K562 (cell line): Measurements from ENCODE around the gene TTLL10. TPM values are rescaled to one million over a fixed set of nuclear protein-coding genes. Genes with fewer than 3 reads are reported as not detected.

ENCODE experiments used
- ARNT ChIP-seq, 2 experiments: fragments of 450-650 bp; IDR thresholded peaks; 2 replicates each; pipeline ENCODE4 v1.6.1; 2016; ENCODE audit warnings: mild to moderate bottlenecking in 1 of 2
- BCLAF1 ChIP-seq, 2 experiments: fragments of 450-650 bp in 1 of 2; IDR thresholded peaks; 2 replicates each; pipeline ENCODE4 v1.6.1; 2011 to 2017; ENCODE audit warnings: low read depth in 2 of 2, antibody characterized with exemption in 1 of 2, borderline replicate concordance in 1 of 2, low read length in 1 of 2, mild to moderate bottlenecking in 1 of 2, mixed read lengths in 1 of 2; ENCODE audit not compliant: control insufficient read depth in 1 of 2
- CXXC5 ChIP-seq: fragments of 250-450 bp; sonication (Bioruptor Pico); IDR thresholded peaks from 2 replicates; pipeline ENCODE4 v1.8.0; 2022; ENCODE audit warnings: inconsistent platforms, mild to moderate bottlenecking, moderate library complexity
- DIDO1 ChIP-seq: fragments of 450-650 bp; IDR thresholded peaks from 2 replicates; pipeline ENCODE4 v1.6.1; 2016; ENCODE audit warnings: low read depth, missing biosample characterization, missing genetic modification characterization
- ETV1 ChIP-seq: fragments of 450-650 bp; conservative IDR thresholded peaks from 2 replicates; pipeline ENCODE4 v1.6.1; 2016; ENCODE audit warnings: missing genetic modification characterization, control low read depth, low read depth, missing compliant biosample characterization
- HNRNPK ChIP-seq: fragments of 200-400 bp; formaldehyde crosslinking; IDR thresholded peaks from one replicate; pipeline ENCODE4 v1.6.1; 2018; ENCODE audit warnings: mild to moderate bottlenecking, low read depth, low read length; ENCODE audit not compliant: poor library complexity, severe bottlenecking
- KAT8 ChIP-seq: fragments of 450-650 bp; IDR thresholded peaks from 2 replicates; pipeline ENCODE4 v1.6.1; 2016; ENCODE audit warnings: low read depth, mild to moderate bottlenecking
- POU5F1 ChIP-seq: fragments of 150-350 bp; IDR thresholded peaks from 2 replicates; pipeline ENCODE4 v1.6.1; 2014; ENCODE audit warnings: borderline replicate concordance, low read length, low read depth, mild to moderate bottlenecking; ENCODE audit not compliant: partially characterized antibody
- SLC30A9 ChIP-seq: fragments of 250-450 bp; sonication (Bioruptor Pico); IDR thresholded peaks from 2 replicates; pipeline ENCODE4 v1.8.0; 2022; ENCODE audit warnings: mild to moderate bottlenecking, moderate library complexity
- SMAD2 ChIP-seq: fragments of 150-350 bp; IDR thresholded peaks from 2 replicates; pipeline ENCODE4 v1.6.1; 2014; ENCODE audit warnings: low read depth, mild to moderate bottlenecking, low read length
- ZBED1 ChIP-seq: IDR thresholded peaks from 2 replicates; pipeline ENCODE4 v1.6.1; 2014
- ZNF586 ChIP-seq: fragments of 450-650 bp; formaldehyde crosslinking; conservative IDR thresholded peaks from 2 replicates; pipeline ENCODE4 v1.4.0; 2020; ENCODE audit warnings: mild to moderate bottlenecking, moderate library complexity
- polyA plus RNA-seq, 8 experiments: library from polyadenylated mRNA; depleted of rRNA in 4 of 8; stranded (reverse) in 5 of 8; unstranded in 3 of 8; fragments of >200 nt; fragmentation: Nextera tagmentation in 2 of 8; fragmentation: Illumina TruSeq in 1 of 8; extraction: Ambion mirVana in 2 of 8; extraction: Trizol in 1 of 8; gene quantifications; 2 replicates each; pipeline versions ENCODE4 v1.2.1 to v1.2.3, GENCODE V29; 2011 to 2014; ENCODE audit warnings: inconsistent platforms in 1 of 8, missing spikeins in 1 of 8
- total RNA-seq, 7 experiments: library from RNA; depleted of rRNA in 6 of 7; stranded (reverse); fragments of >200 nt in 6 of 7; fragmentation: Illumina TruSeq in 2 of 7; extraction: Trizol in 2 of 7; gene quantifications; 2 replicates each; pipeline versions ENCODE4 v1.2.1 to v1.2.3, GENCODE V29; 2011 to 2021; ENCODE audit warnings: low replicate concordance in 1 of 7
- TF ChIP-seq, protein P1 (sequence below), 2 experiments: fragments of 250-450 bp in 1 of 2; fragments of 450-650 bp in 1 of 2; sonication (Bioruptor Pico) in 1 of 2; IDR thresholded peaks; 2 replicates each; pipeline versions ENCODE4 v1.6.1 to v1.8.0; 2016 to 2021; ENCODE audit warnings: mild to moderate bottlenecking in 2 of 2, moderate library complexity in 2 of 2, missing compliant biosample characterization in 1 of 2, missing genetic modification characterization in 1 of 2
- TF ChIP-seq, protein P2 (sequence below), 2 experiments: fragments of 450-650 bp in 1 of 2; sonication (generic) in 1 of 2; formaldehyde crosslinking in 1 of 2; IDR thresholded peaks in 1 of 2; conservative IDR thresholded peaks in 1 of 2; 2 replicates each; pipeline versions ENCODE4 v1.6.1 to v1.8.1; 2016 to 2023; ENCODE audit warnings: mild to moderate bottlenecking in 2 of 2, moderate library complexity in 2 of 2, inconsistent platforms in 1 of 2, missing genetic modification reagents in 1 of 2

Gene TTLL10
- total and polyA plus RNA-seq, 9 of the 15 experiments (the other 6 are each of a cell fraction or from before 2014, with no cell fraction given) = not detected

DNA sequence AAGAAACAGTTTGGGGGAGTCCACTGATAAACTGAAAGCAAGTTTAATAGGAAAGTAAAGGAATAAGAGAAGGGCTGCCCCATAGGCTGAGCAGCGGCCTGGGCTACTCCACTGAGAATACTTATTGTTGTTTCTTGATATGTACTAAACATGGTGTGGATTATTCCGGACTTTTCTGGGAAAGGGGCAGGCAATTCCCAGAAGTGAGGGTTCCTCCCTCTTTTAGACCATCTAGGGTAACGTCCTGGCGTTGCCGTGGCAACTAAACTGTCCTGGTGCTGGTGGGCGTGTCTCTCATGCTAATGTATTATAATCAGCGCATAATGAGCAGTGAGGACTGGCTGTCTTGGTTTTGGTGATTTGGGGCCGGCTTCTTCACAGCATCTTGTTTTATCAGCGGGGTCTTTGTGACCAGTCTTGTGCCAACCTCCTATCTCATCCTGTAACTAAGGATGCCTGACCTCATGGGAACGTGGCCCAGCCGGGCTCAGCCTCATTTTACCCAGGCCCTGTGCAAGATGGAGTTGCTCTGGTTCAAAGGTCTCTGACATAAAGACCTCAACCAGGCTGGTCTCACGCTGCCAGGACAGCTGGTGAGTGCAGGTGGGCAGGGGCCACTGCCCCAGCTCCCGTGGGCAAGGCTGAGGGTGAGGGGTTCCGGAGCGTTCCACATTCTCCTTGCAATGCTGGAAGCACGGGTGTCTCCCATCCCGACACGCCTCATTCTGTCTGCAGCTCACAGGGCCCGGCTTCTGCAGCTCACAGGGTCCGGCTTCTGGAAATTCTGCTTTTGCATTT, 38.1 kb upstream of the TTLL10 start (continued):
- no peak for TF ChIP-seq BCLAF1 (IDR thresholded peaks at IDR 0.05; ENCODE audit: borderline replicate concordance in 1 of 2, control insufficient read depth in 1 of 2, low read depth in 2 of 2, low read length in 1 of 2)
- TF ChIP-seq, protein P1, sequence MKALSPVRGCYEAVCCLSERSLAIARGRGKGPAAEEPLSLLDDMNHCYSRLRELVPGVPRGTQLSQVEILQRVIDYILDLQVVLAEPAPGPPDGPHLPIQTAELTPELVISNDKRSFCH (CRISPR knock-in tag; IDR thresholded peaks at IDR 0.05) = no peak
- TF ChIP-seq, protein P1 (tag; IDR thresholded peaks at IDR 0.05) = peak; percentile 87
- no peak for TF ChIP-seq KAT8
- TF ChIP-seq, protein P2, sequence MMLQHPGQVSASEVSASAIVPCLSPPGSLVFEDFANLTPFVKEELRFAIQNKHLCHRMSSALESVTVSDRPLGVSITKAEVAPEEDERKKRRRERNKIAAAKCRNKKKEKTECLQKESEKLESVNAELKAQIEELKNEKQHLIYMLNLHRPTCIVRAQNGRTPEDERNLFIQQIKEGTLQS (IDR thresholded peaks at IDR 0.05) = no peak
- TF ChIP-seq, protein P2 (CRISPR knock-in tag; conservative IDR thresholded peaks at IDR 0.05) = no peak
- TF ChIP-seq SMAD2 = no peak
- no peak for TF ChIP-seq POU5F1
- TF ChIP-seq ZBED1 = no peak
- TF ChIP-seq DIDO1 (tag) = no peak
- TF ChIP-seq ETV1 = 0 out of 2 replicates have a peak, but pooled peaks have one; percentile 51
- no peak for TF ChIP-seq ZNF586 (CRISPR knock-in tag)
- no peak for TF ChIP-seq HNRNPK
- no peak for TF ChIP-seq ARNT (IDR thresholded peaks at IDR 0.05)
- no peak for TF ChIP-seq SLC30A9
- no peak for TF ChIP-seq CXXC5 (CRISPR knock-in tag)
